ENCODE data around the gene BIRC3.
"Not testable (repeated sequence)": the region's sequence is repeated elsewhere in the genome, so short reads cannot be mapped to it uniquely, and the experiment has no call there.

BIRC3 gene

DNA sequence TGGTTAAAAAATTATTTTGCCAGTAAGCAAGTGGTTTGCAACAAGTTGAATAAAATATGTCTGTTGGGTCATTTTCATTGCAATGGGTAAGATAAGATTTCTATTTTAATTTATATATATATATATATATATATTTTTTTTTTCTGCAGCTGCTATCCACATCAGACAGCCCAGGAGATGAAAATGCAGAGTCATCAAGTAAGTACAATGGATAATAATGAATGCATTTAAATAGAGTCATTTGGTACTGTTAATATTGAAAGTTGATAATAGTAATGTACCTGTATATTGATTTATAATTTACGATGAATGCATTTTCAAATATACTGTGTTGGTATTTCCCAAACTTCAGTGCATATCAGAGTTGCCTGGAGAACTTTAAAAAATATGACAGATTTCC, 11.5 kb downstream of the BIRC3 start:
- no peak for DNase-seq (ENCODE audit: low spot score)

DNA sequence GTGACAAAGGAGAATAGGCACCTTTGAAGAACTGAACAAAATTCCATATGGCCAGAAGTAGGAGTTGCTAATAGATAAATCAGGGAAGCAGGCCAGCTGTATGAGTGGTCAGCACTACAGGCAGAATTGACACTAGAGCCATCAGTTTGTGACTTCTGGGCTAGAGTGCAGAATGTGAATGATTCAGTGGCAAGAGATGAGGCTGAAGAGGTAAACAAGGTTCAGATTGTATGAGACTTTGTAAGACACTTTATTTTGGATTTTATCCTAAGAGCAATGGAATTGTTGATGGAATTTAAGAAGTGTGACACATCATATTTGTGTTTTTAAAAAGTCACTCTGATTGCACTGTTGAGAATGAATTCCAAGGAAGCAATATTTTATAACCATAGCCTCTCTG, 12.9 kb downstream of the BIRC3 start:
- no peak for DNase-seq (ENCODE audit: low spot score)

DNA sequence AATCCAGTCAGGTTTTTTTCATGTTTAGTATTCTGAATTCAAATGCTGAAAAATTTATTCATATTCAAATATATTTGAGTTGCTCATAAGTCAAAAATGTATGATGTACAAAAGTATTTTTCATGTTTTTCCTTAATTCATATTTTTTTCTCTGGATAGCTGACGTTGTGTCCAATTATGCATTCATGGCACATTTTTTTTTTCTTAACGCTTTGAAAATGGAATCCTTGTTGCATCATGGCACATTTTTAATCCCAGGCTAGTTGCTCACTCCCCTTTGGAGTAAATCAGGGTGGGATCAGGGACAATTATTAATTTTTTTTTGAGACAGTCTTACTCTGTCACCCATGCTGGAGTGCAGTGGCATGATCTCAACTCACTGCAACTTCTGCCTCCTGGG, 14.1 kb downstream of the BIRC3 start:
- no peak for DNase-seq (ENCODE audit: low spot score)

DNA sequence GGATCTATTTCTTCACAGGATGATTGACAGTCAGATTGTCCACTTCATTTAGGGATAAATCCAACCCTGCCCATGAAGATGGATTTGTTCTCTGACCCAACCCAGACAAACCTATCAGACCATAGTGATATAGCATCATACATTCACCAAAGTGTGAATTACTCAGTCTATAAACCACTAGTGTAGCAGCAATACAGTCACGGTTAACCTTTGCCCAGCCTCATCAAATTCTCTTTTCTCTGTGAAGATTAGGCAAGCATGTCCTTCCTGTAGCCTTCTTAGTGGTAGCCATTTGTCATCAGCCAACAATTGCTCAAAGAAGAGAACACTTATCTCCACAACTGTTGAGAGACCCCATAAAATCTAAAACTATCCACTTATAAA, 15.3 kb downstream of the BIRC3 start:
- DNase-seq (ENCODE audit: low spot score), result no peak

DNA sequence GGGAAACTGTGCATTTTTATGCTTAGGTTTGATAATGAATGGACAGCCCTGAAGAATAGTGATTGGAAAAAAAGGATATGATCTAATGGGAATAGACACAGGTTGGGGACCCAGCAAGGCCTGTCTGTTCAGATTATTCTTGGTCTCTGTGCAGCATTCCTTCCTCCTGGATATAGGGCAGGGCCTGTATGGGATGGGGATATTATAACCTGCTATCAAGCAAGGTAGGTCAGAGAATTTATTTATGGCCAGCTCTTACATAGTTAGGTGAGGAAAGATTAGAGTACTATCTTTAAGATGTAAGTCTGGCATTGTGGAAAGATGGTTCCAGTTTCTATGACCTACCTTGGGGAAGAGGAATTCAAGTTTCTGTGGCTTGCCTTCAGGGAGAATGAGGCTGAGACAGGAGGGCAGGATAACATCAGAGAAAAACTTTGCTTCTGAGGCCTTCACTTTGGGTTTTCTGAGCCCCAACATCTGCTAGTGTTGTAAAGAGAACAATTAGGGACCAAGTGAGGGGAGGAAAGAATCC, 21.3 kb downstream of the BIRC3 start:
- no peak for DNase-seq (ENCODE audit: low spot score)

DNA sequence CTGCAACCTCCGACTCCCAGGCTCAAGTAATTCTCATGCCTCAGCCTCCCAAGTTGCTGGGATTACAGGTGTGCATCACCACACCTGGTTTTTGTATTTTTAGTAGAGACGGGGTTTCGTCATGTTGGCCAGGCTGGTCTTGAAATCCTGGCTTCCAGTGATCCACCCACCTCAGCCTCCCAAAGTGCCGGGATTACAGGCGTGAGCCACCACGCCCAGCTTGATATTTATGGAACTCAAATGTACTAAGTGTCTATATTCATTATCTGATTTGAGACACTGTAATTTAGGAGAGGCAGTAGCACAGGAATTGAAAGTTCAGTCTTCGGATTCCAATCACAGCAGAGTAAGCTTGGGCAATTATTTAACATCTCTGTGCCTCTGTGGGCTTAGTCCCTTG, 24.0 kb downstream of the BIRC3 start:
- not testable (repeated sequence) for DNase-seq (ENCODE audit: low spot score)

DNA sequence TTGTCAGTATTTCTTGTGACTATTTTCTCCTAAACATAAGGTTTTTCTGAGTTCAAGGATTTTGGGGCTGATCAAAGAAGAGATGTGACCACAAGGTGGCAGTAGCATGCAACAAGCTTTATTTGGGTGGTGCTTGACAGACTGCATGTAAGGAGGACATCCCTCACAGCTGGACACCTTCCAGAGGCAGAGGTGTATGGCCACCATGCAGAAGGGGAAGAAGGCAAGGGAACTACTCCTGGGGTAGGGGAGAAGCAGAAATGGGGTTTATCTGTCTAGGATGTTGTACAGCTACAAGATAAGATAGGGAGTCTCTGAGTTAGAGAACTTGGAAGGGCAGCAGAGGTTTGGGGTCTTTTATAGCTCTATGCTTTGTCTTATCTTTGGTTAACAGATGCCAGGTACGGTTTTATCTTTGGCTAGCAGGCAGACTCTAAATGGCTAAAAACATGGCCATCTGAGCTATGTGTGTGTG, 24.6 kb downstream of the BIRC3 start:
- peak; percentile 90 for DNase-seq (ENCODE audit: low spot score)

DNA sequence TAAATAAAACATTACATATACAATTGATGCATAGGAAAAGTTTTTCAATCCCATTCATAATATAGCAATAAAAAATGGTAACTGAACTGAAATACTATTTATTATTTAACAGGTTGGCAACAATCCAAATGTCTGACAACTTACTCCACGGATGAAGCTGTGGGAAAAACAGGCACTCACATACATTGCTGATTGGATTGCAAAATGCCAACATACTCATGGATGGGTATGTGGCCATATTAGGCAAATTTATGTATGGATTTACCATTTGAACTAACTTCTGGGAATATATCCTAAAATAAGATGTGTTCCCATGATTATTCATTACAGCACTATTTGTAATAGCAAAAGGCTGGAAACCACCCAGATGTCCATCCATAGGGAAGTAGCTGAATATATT, 26.5 kb downstream of the BIRC3 start:
- DNase-seq (ENCODE audit: low spot score), result no peak

DNA sequence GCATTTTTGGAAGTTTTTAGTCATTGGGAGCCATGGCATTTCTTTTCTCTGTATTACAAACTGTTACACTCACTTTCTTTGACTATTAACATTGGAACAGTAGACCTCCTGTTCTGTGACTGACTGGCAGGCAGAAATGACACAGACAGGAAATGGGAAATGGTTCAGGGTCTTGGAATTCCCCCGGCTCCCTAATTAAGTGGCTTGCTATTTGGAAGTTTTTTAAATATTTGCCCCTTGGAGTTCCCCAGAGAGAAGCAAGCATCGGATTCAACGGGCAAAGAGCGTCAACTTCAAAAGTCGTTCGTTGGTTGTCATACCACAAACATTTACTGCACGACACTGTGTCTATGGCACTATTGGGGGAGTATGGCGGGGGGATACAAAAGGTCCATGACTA, 28.6 kb downstream of the BIRC3 start:
- DNase-seq (ENCODE audit: low spot score), result no peak

DNA sequence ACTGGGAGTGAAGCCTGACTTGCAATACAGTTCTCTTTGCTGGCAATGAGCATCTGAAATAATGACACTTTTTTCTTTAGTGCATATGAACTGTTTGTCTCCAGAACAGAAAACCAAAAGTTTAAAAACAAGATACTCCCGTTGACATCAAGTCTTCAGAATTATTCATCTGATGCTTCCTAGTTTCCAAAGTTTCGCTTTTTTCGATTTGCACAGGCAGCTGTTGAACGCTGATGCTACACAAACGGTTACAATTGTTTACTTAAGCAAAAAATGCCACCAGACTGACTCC, 29.1 kb downstream of the BIRC3 start:
- DNase-seq (ENCODE audit: low spot score), result no peak

DNA sequence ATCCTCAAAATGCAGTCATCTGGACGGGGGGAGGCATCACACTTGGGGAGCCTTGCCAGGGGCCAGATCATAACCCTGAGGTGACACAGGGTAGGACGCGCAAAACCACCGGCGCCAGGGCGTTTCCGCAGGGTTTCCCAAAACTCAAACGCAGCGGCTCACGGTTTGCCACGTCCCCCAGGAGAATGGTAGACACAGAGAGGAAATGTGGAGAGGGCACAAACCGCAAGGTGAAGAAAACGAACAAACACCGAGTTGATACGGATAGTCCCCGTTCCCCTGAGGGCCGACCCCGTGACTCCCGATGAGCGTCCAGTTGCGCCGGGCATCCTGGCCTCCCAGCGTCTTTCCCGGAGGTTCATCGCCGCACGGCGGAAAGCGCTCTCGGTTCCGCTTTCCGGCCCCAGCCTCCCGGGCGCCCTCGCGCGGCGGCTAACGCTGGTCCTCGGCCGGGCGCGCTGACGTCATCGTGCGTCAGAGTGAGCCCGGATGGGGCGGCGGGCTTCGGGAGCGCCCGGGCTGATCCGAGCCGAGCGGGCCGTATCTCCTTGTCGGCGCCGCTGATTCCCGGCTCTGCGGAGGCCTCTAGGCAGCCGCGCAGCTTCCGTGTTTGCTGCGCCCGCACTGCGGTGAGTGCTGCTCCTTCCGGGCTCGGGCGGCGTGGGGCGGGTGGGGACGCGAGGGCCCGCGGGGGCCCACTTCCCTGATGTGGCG, 29.6 kb downstream of the BIRC3 start, which contains the start of gene BIRC2:
Gene BIRC2 (plus strand): TSS at position 467 of the 714 bp plus-strand sequence. CDS start 2,641 bp downstream, outside the sequence.
- DNase-seq (ENCODE audit: low spot score), result peak; percentile 94

DNA sequence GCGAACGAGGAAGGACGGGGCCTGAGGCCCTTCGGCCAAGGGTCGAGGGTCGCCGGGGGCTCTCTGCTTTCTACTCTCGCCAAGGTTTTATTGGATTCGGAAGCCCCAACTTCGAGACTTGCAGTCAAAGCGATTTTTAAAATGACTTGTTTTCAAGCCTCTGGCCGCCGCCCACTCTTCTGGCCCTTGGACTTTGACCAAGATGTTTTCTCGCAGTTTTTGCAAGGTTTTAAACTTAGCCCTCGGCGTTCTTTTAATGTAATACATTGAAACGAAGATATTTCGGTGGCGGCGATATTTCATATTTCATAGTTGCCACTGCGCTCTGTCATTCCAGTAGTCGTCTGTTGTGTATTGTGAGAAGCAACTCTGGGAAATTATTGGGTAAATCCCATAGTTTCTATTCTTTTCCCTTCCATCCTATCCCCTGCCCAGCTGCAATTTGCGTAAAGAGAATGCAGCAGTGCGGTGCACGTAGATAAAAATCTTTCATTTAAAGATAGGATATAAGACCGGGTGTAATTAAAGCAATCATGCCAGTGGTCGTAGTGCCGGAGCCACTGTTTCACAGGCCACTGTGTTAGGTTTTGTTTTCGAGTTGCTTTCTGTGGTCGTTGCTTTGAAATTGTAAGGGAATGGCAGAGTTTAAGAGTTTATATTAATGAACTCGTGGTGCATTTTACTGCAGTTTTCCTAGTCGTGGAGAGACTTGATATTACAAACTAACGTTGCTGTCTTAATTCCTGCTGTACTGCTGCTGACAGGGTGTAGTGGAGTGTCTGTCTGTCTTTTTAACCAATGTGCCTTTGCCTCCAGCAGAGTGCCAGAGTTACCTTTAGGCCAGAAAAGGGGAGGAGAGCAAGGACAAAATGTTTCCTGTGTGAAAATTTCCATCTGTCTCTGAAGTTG, 30.4 kb downstream of the BIRC3 start:
- DNase-seq (ENCODE audit: low spot score), result peak; percentile 27

DNA sequence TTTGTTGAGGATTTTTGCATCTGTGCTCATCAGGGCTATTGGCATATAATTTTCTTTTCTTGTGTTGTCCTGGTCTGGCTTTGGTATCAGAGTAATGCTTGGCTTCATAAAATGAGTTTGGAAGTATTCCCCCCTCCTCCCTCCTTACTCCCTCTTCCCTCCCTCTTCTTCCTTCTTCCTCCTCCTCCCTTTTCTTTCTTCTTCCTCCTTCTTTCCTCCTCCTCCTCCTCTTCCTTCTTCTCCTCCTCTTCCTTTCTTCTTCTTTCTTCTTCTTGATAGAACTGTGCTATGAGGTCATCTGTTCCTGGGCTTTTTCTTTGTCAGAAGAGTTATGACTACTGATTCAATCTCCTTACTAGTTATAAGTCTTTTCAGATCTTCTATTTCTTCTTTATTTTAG, 39.8 kb downstream of the BIRC3 start:
- DNase-seq (ENCODE audit: low spot score), result no peak

DNA sequence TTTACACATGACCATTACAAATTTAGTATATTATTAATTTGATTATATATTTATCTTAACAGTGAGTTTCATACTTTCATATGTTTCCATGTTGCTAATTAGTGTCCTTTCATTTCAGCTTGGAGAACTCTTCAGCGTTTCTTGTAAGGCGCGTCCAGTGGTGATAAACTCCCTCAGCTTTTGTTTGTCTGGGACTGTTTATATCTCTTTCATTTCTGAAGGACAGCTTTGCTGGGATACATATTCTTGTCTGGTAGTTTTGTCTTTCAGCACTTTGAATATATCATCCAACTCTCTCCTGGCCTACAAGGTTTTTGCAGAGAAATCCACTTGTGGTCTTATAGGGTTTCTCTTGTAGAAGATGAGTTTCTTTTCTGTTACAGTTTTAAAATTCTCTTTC, 42.1 kb downstream of the BIRC3 start:
- DNase-seq (ENCODE audit: low spot score), result no peak

DNA sequence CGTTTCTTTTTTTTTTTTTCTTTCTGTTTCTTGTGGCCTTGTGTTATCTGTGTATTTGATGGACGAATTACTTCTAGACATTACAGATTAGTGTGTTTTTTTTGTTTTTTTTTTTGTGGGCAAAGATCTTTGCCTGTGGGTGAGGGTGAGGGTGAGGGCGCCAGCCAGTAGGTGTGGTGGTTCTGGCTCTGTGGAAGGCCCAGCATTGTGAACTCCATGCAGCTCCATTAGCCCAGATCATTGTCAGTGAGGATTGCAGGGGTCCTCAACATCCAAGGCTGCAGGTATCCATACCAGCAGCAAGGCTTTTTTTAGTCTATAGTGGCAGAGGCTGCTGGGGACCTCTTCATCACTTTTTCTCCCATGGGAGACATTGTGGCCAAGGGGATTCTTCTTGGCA, 43.4 kb downstream of the BIRC3 start:
- no peak for DNase-seq (ENCODE audit: low spot score)

DNA sequence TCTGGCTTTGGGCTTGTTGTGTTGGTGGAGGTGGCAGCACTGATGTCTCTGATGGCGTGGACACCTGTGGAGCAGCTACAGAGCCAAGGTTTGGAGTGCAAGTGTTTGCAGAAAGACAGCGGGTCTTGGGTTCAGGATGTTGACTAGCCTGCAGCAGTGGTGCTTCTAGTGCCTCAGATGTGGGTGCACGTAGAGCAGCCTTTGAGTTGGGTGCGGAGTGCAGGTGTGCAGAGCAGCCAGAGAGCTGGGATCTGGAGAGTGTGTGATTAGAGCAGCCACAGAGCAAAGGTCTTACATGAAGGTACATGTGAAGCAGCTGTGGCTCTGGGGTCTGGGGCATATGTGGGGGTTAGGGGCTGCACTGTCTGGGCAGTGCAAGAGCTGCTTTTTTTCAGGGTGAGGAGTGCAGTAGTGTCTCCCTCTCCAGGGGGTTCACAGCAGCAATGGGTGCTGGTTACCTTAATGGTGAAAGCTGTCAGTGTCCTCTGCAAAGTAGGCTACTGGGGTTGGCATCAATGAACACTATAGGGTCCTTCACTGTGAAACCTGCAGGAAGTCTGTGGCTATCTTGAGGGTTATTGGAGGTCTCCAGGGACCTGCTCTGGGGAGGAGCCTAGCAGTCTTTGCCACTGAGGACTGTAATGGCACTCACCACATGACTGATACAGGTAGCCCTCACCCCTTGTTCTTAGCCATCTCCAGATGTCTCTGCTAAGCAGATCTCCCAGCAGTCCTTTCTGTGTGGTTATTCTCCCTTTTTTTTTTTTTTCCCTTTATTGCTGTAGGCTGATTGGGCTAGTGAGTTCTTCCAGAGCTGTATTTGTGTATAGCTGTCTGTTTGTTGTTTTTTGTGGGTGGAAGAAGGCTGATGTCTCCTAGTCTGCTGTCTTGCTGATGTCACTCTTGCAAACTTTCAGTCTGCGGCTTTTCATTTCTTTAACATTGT, 44.1 kb downstream of the BIRC3 start:
- DNase-seq (ENCODE audit: low spot score), result no peak

DNA sequence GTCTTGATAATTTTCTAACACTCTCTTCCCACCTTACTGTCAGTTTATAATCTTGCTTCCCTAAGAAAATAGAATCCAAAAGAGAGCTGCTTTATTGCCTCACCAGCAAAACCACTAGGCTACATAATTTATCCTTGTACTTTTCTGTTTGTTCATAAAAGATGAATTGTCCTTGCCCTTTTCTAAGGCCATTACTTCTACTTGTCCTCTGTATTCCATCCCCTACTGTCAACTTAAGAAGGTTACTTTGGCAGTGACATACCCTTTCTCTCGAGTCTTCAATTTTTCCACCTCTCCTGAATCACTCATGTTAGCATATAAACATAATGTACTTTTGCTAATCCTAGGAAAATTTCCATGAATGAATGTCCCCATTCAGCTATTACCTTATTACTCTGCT, 47.7 kb downstream of the BIRC3 start:
- no peak for DNase-seq (ENCODE audit: low spot score)

DNA sequence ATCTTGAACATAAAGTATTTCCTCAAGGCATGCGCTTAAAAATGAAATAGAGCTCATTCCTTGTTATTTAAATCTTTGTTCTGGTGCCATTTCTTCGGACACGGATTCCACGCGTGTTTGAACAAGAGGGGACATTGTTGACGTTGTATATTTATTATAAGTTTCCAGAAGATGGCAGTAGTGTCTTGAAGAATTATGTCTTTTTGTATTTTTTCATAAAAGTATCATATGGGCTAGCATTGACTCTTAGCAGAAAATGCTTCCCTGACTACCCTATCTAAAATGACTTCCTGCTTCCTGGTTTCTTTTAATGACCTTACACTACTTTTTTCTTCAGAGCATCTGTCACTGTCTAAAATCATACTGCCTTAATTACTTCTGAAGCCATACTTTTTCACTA, 50.1 kb downstream of the BIRC3 start:
- DNase-seq (ENCODE audit: low spot score), result peak; percentile 8

DNA sequence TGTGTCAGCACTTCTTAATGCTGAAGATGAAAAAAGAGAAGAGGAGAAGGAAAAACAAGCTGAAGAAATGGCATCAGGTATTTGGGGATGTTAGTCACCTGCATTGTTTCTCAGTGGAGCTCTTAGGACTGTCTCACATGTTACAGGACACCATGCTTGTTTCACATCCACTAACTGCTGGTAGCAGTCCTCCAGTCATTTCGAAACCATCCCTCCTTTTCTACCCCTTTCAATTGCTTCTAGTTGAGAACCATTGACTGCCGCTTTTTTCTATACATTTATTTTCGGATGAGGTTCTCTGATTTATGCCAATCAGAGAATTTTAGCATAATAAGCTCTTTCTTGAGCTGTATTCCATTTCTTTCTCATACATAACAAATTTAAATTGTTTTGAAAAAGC, 51.2 kb downstream of the BIRC3 start:
- no peak for DNase-seq (ENCODE audit: low spot score)

DNA sequence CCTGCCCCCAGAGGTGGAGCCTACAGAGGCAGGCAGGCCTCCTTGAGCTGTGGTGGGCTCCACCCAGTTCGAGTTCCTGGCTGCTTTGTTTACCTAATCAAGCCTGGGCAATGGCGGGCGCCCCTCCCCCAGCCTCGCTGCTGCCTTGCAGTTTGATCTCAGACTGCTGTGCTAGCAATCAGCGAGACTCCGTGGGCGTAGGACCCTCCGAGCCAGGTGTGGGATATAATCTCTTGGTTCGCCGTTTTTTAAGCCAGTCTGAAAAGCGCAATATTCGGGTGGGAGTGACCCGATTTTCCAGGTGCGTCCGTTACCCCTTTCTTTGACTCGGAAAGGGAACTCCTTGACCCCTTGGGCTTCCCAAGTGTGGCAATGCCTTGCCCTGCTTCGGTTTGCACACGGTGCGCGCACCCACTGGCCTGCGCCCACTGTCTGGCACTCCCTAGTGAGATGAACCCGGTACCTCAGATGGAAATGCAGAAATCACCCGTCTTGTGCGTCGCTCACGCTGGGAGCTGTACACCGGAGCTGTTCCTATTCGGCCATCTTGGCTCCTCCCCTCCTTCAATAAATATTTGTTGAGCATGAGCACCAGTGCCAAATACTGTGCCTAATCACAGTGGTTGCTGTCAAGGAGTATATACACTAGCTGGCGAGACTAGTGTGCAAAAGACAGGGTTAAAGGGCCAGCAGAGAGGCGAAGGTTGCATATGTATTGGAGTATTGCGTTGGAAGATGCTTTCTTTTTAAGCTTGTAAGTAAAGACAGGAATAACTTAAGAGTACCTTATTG, 57.5 kb downstream of the BIRC3 start:
- DNase-seq (ENCODE audit: low spot score), result not testable (repeated sequence)

DNA sequence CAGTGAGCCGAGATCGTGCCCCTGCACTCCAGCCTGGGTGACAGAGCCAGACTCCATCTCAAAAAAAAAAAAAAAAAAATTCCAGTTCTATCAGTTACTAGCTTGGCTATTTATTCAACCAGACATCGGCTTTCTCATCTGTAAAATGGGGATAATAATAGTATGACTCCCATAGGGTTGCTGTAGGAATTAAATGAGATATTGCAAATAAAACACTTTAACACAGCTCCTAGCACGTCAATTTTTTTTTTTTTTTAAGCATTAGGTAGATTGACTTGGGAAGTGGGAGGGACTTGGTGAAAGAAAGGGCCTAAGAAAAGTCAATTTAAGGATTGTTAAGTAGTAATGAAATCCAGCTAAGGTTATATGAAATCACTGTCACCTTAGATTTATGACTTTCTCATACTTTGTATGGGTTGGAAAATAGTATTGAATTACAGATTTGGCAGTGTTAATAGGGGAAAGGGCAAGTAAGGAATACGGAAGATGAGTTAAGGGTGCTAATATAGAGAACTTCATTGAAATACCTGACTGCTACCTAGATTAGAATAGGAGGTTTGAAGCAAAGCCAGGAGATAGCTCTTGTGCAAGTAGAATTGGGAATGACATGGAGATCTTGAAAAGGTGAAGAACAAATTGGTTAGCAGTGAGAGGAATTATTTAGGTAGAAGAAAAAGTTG, 58.6 kb downstream of the BIRC3 start:
- no peak for DNase-seq (ENCODE audit: low spot score)
